Spleen (tissue), 7 donors: ENCODE results near the gene RAP1GAP.

Source experiments
- POLR2A ChIP-seq, 3 donors: fragments of 450-650 bp; IDR thresholded peaks; one replicate each; pipeline ENCODE4 v1.5.1; 2017; ENCODE audit warnings: antibody characterized with exemption in 3 of 3, mild to moderate bottlenecking in 1 of 3
- POLR2AphosphoS5 ChIP-seq, 3 donors: sonication (generic); formaldehyde crosslinking; IDR thresholded peaks; one replicate each; pipeline ENCODE4 v1.5.1; 2017; ENCODE audit warnings: antibody characterized with exemption in 3 of 3
- TF ChIP-seq, protein P1 (sequence below), 11 experiments: fragments of 200-600 bp in 7 of 11; fragments of 450-650 bp in 4 of 11; sonication (generic) in 4 of 11; IDR thresholded peaks in 8 of 11; conservative IDR thresholded peaks in 3 of 11; 1 replicate in 7 of 11; 2 replicates in 4 of 11; pipeline versions ENCODE4 v1.4.0 to v1.8.0; 2016 to 2021; ENCODE audit warnings: antibody characterized with exemption in 11 of 11, inconsistent platforms in 4 of 11, mild to moderate bottlenecking in 1 of 11
- donor health status: DM: no; HTN: no; CAD: no; lungs with moderate emphysema.
- donor health status: DM: no; HTN: no; CAD: no.
- donor health status: DM: no; HTN: no; CAD: no.

DNA sequence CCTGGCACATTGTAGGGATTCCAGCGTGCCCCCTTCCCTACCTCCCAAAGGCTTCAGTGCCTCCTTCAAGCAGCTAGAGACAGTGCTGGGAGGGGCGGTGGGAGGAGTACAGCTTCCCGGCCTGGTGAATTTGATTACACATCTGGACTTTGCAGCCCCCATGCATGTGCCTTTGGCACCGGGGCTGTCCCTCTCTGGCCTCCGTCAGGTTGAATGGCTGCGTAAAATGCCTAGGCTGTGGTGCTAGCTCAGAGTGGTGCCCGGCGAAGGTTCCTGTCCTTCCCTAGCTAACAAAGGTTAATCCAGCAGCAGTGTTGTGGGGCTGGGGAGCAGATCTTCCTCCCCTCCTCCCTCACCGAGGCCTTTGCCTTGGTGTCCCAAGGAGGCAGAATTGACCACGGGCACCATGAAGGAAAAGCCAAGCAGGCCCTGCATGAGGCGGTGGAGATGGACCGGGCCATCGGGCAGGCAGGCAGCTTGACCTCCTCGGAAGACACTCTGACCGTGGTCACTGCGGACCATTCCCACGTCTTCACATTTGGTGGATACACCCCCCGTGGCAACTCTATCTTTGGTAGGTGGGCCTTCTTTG lies 93.7 kb downstream of the RAP1GAP start:
- no peak for TF ChIP-seq POLR2A (IDR thresholded peaks at IDR 0.05)
- TF ChIP-seq, protein P1, sequence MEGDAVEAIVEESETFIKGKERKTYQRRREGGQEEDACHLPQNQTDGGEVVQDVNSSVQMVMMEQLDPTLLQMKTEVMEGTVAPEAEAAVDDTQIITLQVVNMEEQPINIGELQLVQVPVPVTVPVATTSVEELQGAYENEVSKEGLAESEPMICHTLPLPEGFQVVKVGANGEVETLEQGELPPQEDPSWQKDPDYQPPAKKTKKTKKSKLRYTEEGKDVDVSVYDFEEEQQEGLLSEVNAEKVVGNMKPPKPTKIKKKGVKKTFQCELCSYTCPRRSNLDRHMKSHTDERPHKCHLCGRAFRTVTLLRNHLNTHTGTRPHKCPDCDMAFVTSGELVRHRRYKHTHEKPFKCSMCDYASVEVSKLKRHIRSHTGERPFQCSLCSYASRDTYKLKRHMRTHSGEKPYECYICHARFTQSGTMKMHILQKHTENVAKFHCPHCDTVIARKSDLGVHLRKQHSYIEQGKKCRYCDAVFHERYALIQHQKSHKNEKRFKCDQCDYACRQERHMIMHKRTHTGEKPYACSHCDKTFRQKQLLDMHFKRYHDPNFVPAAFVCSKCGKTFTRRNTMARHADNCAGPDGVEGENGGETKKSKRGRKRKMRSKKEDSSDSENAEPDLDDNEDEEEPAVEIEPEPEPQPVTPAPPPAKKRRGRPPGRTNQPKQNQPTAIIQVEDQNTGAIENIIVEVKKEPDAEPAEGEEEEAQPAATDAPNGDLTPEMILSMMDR (IDR thresholded peaks at IDR 0.05 in 8 of 11, conservative IDR thresholded peaks at IDR 0.05 in 3 of 11), result no peak
- TF ChIP-seq POLR2AphosphoS5 (IDR thresholded peaks at IDR 0.05), result peak in 1 of 3 donors; percentile 23
